GM21390 (cell line): ENCODE data around the gene ABTB1.
A peak's percentile ranks its signal among the peaks of the same experiment; 100 is the strongest.

ENCODE experiments used
- ATAC-seq: cut with Tn5 transposase; IDR thresholded peaks from one replicate; pipeline ENCODE4 v1.9.1; 2021; ENCODE audit not compliant: unreplicated experiment

The ABTB1 gene

DNA sequence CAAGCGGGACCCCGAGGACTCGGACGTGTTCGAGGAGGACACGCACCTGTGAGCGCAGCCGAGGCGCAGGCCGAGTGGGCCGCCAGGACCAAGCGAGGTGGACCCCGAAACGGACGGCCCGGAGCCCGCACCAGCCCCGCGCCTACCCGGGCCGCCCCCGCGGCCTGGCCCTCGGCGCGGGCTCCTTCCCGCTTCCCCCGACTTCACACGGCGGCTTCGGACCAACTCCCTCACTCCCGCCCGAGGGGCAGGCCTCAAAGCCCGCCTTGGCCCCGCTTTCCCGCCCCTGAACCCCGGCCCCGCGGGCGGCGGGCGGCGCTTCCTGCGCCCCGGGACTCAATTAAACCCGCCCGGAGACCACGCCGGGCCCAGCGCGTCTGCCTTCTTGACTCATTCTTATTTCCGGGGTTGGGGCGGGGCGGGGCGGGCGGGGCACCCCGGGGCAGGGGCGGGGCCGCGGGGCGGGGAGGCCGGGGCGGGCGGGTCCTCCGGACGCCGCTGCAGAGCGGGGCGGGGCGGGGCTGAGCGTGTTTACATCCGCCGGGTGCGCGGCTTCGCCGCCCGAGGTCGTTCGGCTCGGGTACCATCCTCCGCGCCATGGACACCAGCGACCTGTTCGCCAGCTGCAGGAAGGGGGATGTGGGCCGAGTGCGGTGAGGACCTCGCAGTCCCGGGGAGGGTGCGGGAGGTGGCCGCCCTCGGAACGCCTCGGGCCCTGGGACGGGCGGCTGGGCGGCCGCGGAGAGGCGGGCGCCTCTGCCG lies at the start of gene ABTB1:
Gene ABTB1, plus strand, starts transcription at position 524 of the 762 bp plus-strand sequence. Its CDS starts 74 bp downstream, at position 598.
- peak; percentile 72 for ATAC-seq

DNA sequence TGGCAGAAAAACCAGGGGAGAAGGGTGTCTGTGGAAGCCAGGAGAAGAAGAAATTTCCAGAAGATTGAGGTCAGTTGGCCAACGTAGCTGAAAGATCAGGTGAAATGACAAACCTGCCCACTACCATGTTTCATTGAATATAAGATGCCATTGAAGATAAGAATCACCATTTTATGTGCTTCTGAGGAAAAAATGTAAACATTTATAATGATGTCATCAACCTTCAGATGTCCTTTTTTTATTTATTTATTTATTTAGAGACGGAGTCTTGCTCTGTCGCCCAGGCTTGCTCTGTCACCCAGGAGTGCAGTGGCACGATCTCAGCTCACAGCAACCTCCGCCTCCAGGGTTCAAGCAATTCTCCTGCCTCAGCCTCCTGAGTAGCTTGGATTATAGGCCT lies 48.7 kb upstream of the ABTB1 start:
- ATAC-seq, result no peak

DNA sequence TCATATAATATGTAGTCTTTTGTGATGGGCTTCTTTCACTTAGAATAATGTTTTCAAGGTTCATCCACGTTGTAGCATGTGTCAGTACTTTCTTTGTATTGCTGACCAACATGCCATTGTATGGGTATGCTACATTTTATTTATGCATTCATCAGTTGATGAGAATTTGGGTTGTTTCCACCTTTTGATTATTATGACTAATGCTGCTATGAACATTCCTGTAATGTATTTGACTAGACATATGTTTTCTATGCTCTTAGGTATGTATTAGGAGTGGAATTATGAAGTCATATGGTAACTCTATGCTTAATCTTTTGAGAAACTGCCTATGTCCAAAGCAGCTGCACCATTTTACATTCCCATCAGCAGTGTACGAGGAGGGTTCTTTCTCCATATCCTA lies 46.9 kb upstream of the ABTB1 start:
- no peak for ATAC-seq

DNA sequence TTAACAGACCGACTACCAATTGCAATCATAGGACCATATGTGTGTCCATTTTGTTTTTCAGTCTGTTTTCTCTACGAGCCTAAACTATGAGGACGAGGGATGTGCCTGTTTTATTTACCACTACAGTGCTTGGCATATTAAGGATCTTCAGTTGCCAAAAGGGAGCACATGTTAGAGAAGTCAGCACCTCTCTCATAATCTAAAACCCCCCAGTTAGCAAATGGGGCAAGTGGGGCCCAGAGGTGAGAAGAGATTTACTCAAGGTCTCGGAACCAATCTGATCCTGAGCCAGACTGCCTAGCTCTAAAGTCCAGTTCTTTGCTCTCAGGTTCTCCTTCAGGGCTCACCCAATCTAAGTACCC lies 44.3 kb upstream of the ABTB1 start:
- ATAC-seq, result no peak

DNA sequence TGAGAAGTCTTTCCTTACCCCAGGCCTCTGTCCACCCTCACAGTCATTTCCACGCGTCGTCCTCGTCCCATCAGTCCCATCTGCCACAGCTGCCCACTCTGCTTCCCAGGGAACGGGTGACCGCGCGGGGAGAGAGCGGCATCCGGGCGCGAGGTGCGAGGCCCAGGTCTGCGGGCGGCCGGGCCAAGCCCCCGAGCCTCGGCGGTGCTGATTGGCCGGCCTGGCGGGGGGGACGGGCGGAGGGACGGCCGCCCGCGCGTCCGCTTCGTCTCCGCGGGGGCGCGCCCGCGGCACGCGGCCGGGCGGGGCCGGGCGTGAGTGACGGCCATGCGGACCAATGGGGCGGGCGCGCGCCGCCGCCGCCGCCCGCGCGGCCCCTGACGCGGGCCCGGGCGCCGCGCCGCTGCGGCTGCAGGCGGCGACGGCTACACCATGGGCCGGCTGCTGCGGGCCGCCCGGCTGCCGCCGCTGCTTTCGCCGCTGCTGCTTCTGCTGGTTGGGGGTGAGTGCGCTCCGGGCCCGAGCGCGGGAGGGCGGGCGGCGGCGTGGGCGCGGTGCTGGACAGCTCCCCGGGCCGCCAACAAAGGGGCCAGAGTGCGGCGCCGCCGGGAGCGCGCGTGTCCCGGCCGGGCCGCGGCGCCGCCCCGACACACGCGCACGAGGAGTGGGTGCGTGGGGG lies 43.8 kb upstream of the ABTB1 start, which contains the start of gene PODXL2:
Gene PODXL2, plus strand, starts transcription at position 398 of the 679 bp plus-strand sequence. Its CDS starts 35 bp downstream, at position 433.
- no peak for ATAC-seq

DNA sequence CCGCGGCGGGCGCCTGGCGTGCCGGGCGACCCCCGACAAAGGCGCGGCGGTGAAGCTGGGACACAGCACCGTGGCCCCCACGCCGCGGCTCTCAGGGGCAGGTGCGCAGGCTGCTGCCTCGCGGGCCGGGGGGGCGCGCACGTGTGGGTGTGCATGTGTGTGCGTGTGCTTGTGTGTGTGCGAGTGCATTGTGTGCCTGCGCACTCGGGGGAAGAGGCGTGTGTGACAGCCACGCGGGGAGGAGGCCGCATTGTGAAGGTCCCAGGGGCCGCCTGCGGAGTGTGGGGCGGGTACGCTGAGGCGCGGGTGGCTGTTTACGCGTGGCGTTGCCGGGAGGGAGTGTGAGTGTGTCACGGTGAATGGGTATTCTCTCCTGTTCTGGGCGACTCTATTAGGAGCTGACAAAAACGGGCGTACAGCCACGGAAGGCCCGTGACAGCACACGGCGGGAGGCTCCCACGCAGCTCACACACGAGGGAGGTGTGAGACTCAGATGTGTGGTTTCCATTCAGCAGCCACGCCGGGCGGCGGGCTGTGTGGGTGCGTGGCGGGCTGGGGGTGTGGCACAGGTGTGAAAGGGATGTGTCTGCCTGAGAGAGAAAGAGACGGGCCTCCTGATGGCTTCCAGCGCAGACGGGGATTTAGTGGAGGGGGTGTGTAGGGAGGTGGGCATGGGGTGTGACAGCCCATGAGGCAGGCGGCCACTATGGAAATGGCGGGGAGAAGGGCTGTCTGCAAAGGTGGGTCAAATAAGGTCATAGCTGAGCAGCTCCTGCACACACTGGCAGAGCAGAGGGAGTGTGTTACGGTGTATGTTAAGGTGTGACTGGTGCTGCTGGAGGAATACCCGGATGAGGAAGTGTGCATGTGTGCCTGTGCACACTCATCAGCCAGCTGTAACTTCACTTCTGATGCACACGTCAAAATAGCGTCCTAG lies 43.0 kb upstream of the ABTB1 start:
- no peak for ATAC-seq

DNA sequence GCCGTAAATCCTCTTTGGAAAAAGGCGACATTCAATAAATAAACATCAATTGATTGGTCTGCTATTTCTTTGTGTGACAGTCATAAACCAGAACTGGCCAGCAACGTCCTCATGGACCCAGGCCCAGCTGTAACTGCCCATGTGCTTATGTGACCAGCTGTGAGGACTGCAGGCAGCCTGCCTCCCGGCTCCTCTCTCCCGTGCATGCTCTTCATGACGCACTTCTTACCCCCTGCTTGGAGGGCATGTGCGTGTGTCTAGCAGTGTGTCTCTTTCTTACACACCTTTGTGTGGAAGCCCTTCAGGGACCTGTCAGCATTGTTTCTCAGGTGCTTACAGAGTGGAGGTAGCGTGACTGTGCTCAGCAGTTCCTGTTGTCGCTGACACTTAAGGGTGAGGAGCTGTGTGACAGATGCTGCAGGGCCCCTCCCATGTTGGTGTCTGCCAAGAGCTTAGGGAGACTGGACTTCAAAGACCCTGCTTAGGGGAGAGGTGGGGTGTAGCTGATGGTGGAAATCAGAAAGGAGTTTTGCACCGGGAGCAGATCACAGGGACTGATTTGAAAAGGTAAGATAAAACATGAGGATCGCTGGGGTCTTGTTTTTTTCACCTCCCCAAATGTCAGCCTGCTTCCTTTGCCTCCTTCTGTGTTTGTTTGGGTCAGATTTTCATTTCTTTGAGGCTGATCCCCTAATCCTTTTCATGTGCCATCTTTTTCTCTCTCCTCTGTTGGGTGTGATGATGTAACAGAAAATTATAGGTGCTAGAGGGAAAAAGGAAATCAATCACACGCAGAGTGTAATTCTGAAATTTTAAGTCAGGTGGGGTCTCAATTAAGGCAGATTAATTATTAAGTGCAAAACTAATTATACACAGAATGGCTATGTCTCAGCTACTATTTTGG lies 41.7 kb upstream of the ABTB1 start:
- ATAC-seq, result no peak

DNA sequence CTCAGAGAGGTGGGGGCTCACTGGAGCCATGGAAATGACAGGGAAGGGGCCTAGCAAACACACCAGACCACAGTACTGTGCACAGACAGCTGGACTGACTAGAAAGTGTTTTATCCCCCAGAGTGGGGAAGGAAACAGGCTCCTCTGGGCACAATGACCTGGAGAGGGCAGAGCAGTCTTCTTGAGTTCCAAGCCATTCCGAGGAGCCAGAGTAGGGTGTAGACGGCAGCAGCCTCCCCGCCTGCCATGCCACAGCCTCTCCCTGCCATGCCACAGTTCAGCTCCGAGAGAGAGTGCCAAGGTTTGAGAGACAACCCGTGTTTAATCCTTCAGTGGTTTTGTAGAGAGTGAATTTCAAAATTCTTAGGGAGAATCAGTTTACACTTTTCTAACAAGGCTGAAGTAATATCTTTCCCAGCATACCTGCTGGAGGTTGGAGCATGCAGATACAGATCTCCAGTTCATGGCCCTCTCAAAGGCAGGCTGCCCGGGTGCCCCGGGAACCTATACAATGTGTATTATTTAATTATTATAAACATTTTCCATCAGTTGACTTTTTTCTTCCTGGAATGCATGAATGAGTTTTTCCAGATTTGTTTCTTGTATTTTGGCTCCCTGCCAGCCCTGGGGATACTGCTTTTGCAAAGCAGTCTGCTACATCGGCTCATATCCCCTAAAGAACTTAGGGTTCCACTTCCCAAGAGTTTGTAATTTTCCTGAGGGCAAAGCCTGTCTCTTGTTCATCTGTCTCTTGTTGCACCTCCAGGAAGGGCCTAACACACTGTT lies 40.5 kb upstream of the ABTB1 start:
- no peak for ATAC-seq

DNA sequence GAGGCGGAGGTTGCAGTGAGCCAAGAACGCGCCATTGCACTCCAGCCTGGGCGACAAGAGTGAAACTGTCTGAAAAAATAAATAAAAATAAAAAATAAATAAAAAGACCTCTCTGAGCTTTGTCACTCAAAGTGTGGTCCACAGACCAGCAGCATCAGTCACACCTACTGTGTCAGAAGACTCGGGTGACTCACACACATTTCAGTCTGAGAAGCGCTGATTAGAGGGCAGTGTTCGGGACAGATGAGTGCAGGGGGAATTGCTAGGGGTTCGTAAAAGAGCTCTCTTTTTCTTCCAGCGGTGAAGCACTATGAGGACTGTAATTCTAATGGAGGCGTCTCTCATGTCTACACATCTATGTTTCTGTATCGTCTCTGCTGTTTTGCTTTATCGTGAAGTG lies 38.1 kb upstream of the ABTB1 start:
- no peak for ATAC-seq

DNA sequence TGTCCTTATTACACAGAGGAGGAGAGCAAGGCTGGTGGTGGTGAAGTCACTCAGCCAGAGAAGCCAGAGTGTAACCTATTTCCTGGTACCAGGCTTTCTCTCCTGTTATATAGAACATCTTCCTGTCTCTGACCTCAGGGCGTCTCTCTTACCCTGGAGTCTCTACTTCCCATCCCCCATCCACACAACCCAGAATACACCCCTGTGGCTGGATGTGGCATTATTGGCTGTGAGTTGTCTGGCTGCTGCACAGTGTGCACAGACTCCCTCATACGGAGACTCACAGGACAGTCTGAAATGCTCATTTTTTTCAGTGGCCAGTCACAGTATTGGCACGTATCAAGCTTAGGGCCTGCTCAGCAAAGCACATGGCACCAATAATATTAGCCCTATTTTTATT lies 35.2 kb upstream of the ABTB1 start:
- no peak for ATAC-seq

DNA sequence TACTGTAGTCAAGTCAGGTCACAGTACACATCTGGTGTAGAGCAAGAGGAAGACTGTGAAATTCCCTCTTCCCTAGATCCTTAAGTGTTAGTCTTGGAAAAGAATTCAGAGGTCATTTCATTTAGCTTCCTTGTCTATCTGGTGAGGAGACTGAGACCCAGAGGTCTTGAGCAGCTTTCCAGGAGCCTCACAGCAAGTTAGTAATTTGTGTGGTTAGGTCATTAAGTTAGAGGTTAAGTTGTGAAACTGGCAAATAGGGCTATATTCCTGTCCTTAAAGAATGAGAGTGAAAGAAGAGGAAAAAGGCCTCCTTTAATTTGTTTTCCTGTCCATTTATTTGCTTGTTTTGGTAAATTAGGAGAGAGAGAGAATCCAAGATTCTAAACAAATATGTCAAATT lies 34.8 kb upstream of the ABTB1 start:
- ATAC-seq, result no peak

DNA sequence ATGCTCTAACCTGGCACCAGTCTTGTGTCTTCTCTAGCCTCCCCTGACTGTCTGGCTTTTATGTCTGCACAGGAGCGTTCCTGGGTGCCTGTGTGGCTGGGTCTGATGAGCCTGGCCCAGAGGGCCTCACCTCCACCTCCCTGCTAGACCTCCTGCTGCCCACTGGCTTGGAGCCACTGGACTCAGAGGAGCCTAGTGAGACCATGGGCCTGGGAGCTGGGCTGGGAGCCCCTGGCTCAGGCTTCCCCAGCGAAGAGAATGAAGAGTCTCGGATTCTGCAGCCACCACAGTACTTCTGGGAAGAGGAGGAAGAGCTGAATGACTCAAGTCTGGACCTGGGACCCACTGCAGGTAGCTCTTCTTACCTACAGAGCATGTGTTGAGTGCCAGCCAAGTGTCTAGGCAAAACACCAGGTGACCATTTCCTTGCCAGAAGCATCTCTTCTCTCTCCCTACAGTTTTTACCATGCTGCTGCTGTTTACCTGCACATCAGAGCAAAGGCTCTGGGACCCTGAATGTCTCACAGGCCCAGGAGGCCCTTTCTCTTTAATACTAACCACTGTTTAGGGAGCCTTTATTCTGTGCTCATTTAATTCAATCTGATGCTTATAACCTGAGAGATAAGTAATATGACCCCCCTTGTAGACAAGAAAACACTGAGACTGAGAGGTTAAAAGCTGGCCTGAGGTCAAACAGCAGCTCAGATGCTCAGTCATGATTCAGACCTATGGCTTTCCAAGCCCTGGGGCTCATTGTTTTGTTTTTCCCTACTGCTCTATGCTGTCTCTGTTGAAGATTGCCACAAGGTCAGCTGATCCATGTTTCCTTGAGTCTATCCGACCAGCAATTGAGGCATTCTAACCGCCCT lies 33.3 kb upstream of the ABTB1 start:
- ATAC-seq, result no peak

DNA sequence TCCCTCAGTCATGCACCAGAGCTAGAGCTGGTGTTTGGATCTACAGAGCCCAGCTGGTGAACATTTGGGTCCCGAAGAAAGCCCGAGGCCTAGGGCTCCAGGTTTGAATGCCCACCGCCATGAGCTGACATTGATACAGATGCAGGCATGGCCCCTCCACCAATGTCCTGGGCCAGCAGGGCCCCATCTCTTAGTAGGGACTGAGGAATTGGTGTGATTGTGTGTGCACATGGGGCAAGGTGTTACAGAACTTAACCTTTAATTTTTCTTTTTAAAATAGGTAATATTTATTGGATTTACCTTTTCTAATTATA lies 32.8 kb upstream of the ABTB1 start:
- no peak for ATAC-seq

DNA sequence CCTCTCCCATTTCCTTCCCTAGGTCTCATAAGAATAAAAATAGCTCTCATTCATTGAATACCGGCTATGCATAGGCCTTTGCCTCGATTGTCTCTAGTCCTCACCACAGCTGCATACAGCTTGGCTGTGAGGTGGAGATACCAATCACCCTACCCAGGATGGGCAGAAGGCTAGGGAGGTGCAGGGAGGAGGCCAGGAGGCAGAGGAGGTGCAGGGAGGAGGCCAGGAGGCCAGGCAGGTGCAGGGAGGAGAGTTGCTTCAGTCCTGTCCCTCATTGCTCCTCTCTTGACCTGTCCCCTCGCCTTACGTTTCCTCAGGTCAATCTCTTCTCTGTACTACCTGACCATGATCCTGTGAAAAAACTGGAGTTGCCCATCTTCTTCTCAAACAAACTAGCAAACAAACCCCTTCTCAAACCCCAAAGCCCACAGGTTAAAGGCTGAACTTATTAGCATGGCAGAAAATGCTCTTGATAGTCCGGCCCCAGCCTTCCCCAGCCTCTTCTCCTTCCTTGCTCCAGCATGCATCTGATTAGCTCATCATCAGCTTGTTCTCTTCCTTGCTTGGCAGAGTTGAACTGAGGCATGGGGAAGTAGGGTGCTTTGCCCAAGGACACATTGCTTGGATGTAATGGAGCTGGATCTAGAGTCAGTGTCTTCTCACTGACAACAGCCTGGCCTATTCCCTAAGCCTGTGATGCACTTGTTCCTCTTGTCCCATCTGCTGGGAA lies 27.9 kb upstream of the ABTB1 start:
- ATAC-seq, result no peak

DNA sequence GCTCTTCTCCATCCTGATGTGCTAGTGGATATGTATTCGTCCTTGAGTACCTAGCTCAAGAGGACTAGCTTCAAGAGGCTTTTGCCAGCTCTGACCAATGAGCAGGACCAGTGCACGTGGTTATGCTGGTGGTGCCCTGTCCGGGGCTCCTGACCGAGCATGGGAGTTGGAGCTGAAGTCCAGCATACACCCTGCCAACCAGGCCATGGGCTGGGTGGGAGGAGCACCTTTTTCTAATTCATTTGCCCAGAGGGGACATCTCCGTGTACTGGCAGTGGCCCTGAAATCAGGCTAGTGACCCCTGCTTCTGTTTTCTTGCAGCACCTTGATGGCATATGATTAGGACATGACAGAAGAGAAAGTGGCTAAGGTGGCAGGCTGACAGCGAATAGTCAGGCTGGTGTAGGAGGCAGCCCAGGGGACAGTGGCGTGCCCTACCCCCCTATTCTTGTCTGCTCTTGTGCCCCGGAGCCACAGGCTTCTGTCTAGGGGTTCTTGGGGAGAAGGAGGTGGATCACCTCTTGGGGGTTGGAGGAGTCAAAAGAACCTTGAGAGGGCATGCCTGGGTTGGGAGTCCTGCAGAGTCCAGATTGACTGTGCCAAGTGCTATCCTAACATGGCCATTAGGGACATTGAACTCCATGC lies 27.3 kb upstream of the ABTB1 start:
- no peak for ATAC-seq

DNA sequence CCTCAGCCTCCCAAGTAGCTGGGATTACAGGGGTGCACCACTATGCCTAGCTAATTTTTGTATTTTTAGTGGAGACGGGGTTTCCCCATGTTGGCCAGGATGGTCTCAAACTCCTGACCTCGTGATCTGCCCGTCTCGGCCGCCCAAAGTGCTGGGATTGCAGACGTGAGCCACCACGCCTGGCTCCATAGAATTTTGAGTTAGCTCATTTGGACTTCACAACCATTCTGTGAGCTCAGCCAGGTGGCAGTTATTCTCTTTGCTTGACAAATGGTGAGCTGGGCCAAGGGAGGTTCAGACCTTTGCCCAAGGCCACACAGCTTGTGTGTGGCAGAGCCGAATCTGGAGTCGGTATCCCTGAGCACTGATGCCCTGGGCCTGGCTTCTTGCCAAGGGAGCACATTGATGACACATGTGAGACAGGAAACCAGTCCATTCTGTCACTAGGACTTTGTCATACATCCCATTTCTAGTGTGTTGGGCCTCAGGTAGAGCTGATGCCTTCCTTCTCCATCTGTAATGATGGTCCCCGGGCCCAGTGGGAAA lies 26.2 kb upstream of the ABTB1 start:
- ATAC-seq, result no peak

DNA sequence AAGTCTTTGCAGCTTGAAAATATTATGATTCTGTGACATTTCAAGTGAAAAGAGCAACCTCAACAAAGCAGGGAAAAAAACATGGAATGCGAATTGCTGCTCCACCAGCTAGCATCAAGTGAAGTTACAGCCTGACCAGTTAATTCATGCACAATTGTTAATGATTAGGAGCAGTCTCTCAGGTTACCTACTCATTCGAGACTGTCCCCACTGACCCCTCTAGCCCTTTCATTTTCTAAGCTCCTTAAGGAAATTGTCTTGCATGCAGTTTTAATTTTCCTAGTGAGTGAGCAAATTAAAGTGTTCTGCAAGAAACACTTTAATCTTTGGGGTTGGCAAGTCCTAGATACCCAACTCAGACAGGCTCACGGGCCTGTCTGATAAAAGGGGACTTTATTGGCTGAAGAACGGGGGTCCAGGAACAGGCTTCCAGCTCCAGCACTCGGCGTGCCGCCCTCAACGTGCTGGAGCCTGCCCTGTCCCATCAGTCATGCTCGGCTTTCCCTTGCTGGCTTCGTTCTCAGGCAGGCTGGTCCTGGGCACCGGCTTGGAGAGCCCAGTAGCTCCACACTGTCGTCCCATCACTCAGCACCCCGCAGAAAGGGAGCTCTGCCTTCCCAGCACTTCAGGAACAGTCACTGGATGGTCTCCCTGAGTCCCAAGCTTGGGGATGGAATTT lies 25.4 kb upstream of the ABTB1 start:
- no peak for ATAC-seq
